ENCODE measurements around the gene B4GALNT1. TPM values are rescaled to one million over a fixed set of nuclear protein-coding genes. Genes with fewer than 3 reads are reported as not detected.

Gene B4GALNT1
- polyA plus RNA-seq, 3 donors = not detected

- Mint-ChIP-seq H3K27me3 (ENCODE audit: low read depth in 3 of 3) (peaks cover 81 to 93% (median 90%) of the 10 kb centered on the region in 3 donors), H3K9me3 (peaks cover 0 to 15% (median 2%) of the 10 kb centered on the region in 7 donors), H3K4me1 (peaks cover 18% of the 10 kb centered on the region), H3K36me3 (peaks cover 3 to 4% of the 10 kb centered on the region in 2 donors), H3K4me3 (peak overlapping the region in 1 of 2 donors; percentile 30), H3K27ac (no peak overlapping the region)
- no peak overlapping the region for H3K9ac ChIP-seq (ENCODE audit: insufficient read depth, low read length, poor library complexity, severe bottlenecking)
- H3K9me3 ChIP-seq (replicated peaks in 1 of 2; ENCODE audit: control insufficient read depth in 1 of 2, insufficient read depth in 1 of 2, low read length in 2 of 2) = peaks cover 0 to 11% of the 10 kb centered on the region in 2 donors
- no peak overlapping the region for H2AFZ ChIP-seq (ENCODE audit: insufficient read depth, low read depth, low read length, poor library complexity, severe bottlenecking)
- H3K4me3 ChIP-seq (replicated peaks in 1 of 3; ENCODE audit: low read depth in 2 of 3, low read length in 3 of 3) = no peak overlapping the region
- DNase-seq = no peak
- TF ChIP-seq, protein P1, sequence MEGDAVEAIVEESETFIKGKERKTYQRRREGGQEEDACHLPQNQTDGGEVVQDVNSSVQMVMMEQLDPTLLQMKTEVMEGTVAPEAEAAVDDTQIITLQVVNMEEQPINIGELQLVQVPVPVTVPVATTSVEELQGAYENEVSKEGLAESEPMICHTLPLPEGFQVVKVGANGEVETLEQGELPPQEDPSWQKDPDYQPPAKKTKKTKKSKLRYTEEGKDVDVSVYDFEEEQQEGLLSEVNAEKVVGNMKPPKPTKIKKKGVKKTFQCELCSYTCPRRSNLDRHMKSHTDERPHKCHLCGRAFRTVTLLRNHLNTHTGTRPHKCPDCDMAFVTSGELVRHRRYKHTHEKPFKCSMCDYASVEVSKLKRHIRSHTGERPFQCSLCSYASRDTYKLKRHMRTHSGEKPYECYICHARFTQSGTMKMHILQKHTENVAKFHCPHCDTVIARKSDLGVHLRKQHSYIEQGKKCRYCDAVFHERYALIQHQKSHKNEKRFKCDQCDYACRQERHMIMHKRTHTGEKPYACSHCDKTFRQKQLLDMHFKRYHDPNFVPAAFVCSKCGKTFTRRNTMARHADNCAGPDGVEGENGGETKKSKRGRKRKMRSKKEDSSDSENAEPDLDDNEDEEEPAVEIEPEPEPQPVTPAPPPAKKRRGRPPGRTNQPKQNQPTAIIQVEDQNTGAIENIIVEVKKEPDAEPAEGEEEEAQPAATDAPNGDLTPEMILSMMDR (IDR thresholded peaks at IDR 0.05) = no peak
- no peak overlapping the region for H3K4me2 ChIP-seq (replicated peaks; ENCODE audit: extremely low read depth, low read length, poor library complexity, severe bottlenecking)
- peaks cover 13 to 18% of the 10 kb centered on the region in 2 donors for H3K4me1 ChIP-seq (ENCODE audit: control insufficient read depth in 1 of 2, insufficient read depth in 2 of 2, low read length in 2 of 2)
- H3K36me3 ChIP-seq (replicated peaks in 1 of 2; ENCODE audit: control insufficient read depth in 1 of 2, insufficient read depth in 2 of 2, low read length in 2 of 2) = no peaks in the 10 kb centered on the region
- peaks cover 43 to 91% of the 10 kb centered on the region in 2 donors for H3K27me3 ChIP-seq (ENCODE audit: control insufficient read depth in 2 of 2, insufficient read depth in 2 of 2, low read length in 2 of 2)
- H3K79me2 ChIP-seq (ENCODE audit: insufficient read depth, low read length) = no peaks in the 10 kb centered on the region
- no peaks in the 10 kb centered on the region for H4K20me1 ChIP-seq (ENCODE audit: insufficient read depth, low read length)
- WGBS (ENCODE audit: insufficient coverage) = 48% methylated on average over 5 of the region's 14 CpGs
- intact Hi-C loops (cut with micrococcal nuclease) = no loop called here
- H3K27ac ChIP-seq (ENCODE audit: low read depth in 1 of 2, low read length in 2 of 2) = no peak overlapping the region
These were observed 18.6 kb downstream of the B4GALNT1 start for GRCh38 chr12:57614178-57614947.

- peaks cover 13 to 17% of the 10 kb centered on the region in 2 donors for H3K4me1 ChIP-seq (ENCODE audit: control insufficient read depth in 1 of 2, insufficient read depth in 2 of 2, low read length in 2 of 2)
- H3K27me3 Mint-ChIP-seq (ENCODE audit: low read depth in 3 of 3) = peaks cover 80 to 93% (median 89%) of the 10 kb centered on the region in 3 donors
- 93% methylated on average over 3 of the region's 10 CpGs for WGBS (ENCODE audit: insufficient coverage)
- no peaks in the 10 kb centered on the region for H4K20me1 ChIP-seq (ENCODE audit: insufficient read depth, low read length)
- H3K36me3 ChIP-seq (replicated peaks in 1 of 2; ENCODE audit: control insufficient read depth in 1 of 2, insufficient read depth in 2 of 2, low read length in 2 of 2) = no peaks in the 10 kb centered on the region
- no peaks in the 10 kb centered on the region for H3K79me2 ChIP-seq (ENCODE audit: insufficient read depth, low read length)
- H3K9me3 Mint-ChIP-seq = peaks cover 0 to 17% (median 2%) of the 10 kb centered on the region in 7 donors
- no peak overlapping the region for H3K4me2 ChIP-seq (replicated peaks; ENCODE audit: extremely low read depth, low read length, poor library complexity, severe bottlenecking)
- H3K27ac Mint-ChIP-seq = no peak overlapping the region
- no peak overlapping the region for H3K27ac ChIP-seq (ENCODE audit: low read depth in 1 of 2, low read length in 2 of 2)
- H3K4me3 ChIP-seq (replicated peaks in 1 of 3; ENCODE audit: low read depth in 2 of 3, low read length in 3 of 3) = no peak overlapping the region
- TF ChIP-seq, protein P1 (IDR thresholded peaks at IDR 0.05) = no peak
- H3K9me3 ChIP-seq (replicated peaks in 1 of 2; ENCODE audit: control insufficient read depth in 1 of 2, insufficient read depth in 1 of 2, low read length in 2 of 2) = peaks cover 0 to 5% of the 10 kb centered on the region in 2 donors
- H2AFZ ChIP-seq (ENCODE audit: insufficient read depth, low read depth, low read length, poor library complexity, severe bottlenecking) = no peak overlapping the region
- H3K27me3 ChIP-seq (ENCODE audit: control insufficient read depth in 2 of 2, insufficient read depth in 2 of 2, low read length in 2 of 2) = peaks cover 39 to 91% of the 10 kb centered on the region in 2 donors
- H3K4me3 Mint-ChIP-seq = peak overlapping the region in 1 of 2 donors; percentile 49
- no peak for DNase-seq
- H3K36me3 Mint-ChIP-seq = peaks cover 0 to 1% of the 10 kb centered on the region in 2 donors
- intact Hi-C loops (cut with micrococcal nuclease) = no loop called here
- no peak overlapping the region for H3K9ac ChIP-seq (ENCODE audit: insufficient read depth, low read length, poor library complexity, severe bottlenecking)
- H3K4me1 Mint-ChIP-seq = peaks cover 16% of the 10 kb centered on the region
These were observed 19.4 kb downstream of the B4GALNT1 start for GRCh38 chr12:57613427-57614109.
